Transverse colon (tissue), 4 donors: ENCODE data around the gene LMNA.

Experiments used
- CTCF ChIP-seq, 5 experiments: fragments of 200-600 bp in 3 of 5; fragments of 450-650 bp in 2 of 5; sonication (generic) in 3 of 5; IDR thresholded peaks; 1 replicate in 2 of 5; 2 replicates in 3 of 5; pipeline ENCODE4 v1.5.1; 2016 to 2017; ENCODE audit warnings: antibody characterized with exemption in 5 of 5, inconsistent platforms in 3 of 5, mild to moderate bottlenecking in 2 of 5, moderate library complexity in 1 of 5
- EP300 ChIP-seq: sonication (generic); formaldehyde crosslinking; IDR thresholded peaks from one replicate; pipeline ENCODE4 v1.6.1; 2017; ENCODE audit warnings: antibody characterized with exemption, low read depth
- POLR2A ChIP-seq: fragments of 450-650 bp; IDR thresholded peaks from one replicate; pipeline ENCODE4 v1.6.1; 2016; ENCODE audit warnings: antibody characterized with exemption, mild to moderate bottlenecking, moderate library complexity
- POLR2AphosphoS5 ChIP-seq, 3 donors: sonication (generic); formaldehyde crosslinking; IDR thresholded peaks; one replicate each; pipeline ENCODE4 v1.6.1; 2016; ENCODE audit warnings: antibody characterized with exemption in 3 of 3

- TF ChIP-seq CTCF (IDR thresholded peaks at IDR 0.05) (peak; percentile 82 to 88 (median 87)), EP300 (no peak), POLR2A (no peak), POLR2AphosphoS5 (IDR thresholded peaks at IDR 0.05) (no peak)
Observed at GRCh38 chr1:156090840-156091188, 23.7 kb upstream of the LMNA start.
